Measurements from ENCODE around the gene CHIC2.

CHIC2 gene

DNA sequence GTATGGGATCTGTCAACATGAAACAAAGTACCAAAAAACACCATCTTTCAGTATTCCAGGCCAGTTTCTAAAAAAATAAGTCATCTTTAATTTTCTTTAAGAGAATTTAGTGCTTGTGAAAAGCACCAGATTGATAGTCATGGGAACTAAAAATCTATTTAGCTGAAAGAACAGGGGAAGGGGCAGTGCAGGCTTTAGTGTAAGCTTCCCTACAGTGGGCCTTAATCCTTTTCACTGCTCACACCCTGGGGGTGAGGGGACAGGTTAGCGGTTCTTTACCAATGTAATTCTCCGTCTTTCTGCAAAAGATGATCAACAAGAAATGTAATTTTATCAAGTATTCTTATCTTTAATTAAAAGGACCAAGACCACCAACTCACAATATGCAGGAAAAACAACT is 47.1 kb downstream of the CHIC2 start:
- H3K4me1 ChIP-seq (ENCODE audit: control insufficient read depth, insufficient read depth, low read length), result peaks cover 29% of the 10 kb centered on the region
- H3K9ac ChIP-seq (ENCODE audit: low read depth, low read length), result no peak overlapping the region
- H3K36me3 ChIP-seq (ENCODE audit: control insufficient read depth, insufficient read depth, low read length), result no peaks in the 10 kb centered on the region
- H3K4me3 ChIP-seq (ENCODE audit: low read depth, low read length), result no peak overlapping the region
- peaks cover 8% of the 10 kb centered on the region for H3K9me3 ChIP-seq (ENCODE audit: control insufficient read depth, insufficient read depth, low read length)
- H3K27me3 ChIP-seq (ENCODE audit: control insufficient read depth, insufficient read depth, low read length), result no peaks in the 10 kb centered on the region

DNA sequence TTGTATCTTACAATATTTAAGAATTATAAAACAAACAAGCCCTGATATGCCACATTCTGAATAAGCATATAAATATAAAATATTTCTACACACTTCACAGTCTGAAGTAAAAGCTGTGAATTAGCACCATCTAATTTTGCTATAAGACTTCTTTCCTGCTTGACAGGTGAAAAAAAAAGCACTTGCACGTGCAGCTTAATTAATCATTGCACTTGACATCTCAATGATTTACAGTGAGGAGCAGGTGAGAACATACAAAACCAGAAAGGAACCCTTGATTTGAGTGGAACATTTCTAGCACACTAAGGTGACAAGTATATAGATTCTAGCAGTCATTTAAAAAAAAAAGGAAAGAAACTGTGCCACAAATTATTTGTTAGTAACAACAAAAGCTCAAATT is 47.9 kb downstream of the CHIC2 start:
- peaks cover 3% of the 10 kb centered on the region for H3K9me3 ChIP-seq (ENCODE audit: control insufficient read depth, insufficient read depth, low read length)
- H3K9ac ChIP-seq (ENCODE audit: low read depth, low read length), result no peak overlapping the region
- H3K4me1 ChIP-seq (ENCODE audit: control insufficient read depth, insufficient read depth, low read length), result peaks cover 29% of the 10 kb centered on the region
- no peaks in the 10 kb centered on the region for H3K27me3 ChIP-seq (ENCODE audit: control insufficient read depth, insufficient read depth, low read length)
- H3K36me3 ChIP-seq (ENCODE audit: control insufficient read depth, insufficient read depth, low read length), result no peaks in the 10 kb centered on the region
- no peak overlapping the region for H3K4me3 ChIP-seq (ENCODE audit: low read depth, low read length)

DNA sequence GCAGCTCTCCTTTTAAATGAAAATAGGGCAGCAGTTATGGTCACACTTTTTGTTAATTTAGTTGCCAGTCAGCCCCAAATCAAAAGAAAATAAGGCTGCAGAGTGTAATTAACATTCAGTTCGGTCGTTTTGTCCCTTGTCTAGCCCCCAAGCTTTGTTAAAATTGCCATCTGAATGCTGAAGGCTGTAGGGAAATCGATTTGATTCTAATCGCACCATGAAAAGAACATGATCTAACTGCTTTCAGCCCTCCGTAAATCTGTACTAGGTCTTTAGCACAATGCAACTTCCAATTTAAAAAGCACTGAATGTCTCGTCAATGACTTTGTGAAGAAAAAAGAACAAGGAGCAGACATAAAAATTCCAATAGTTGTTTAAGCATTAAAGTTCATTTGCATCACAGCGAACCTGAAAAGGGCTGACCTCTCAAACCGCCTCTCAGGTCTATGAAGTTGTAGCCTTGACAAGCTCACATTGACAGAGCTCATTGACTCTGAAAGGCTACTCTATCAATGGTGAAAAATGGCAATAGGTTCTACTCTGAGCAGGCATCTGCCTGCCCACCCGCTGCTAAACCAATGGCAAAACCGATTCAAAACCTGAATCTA is 48.9 kb downstream of the CHIC2 start:
- H3K4me1 ChIP-seq (ENCODE audit: control insufficient read depth, insufficient read depth, low read length), result peaks cover 29% of the 10 kb centered on the region
- H3K27me3 ChIP-seq (ENCODE audit: control insufficient read depth, insufficient read depth, low read length), result no peaks in the 10 kb centered on the region

DNA sequence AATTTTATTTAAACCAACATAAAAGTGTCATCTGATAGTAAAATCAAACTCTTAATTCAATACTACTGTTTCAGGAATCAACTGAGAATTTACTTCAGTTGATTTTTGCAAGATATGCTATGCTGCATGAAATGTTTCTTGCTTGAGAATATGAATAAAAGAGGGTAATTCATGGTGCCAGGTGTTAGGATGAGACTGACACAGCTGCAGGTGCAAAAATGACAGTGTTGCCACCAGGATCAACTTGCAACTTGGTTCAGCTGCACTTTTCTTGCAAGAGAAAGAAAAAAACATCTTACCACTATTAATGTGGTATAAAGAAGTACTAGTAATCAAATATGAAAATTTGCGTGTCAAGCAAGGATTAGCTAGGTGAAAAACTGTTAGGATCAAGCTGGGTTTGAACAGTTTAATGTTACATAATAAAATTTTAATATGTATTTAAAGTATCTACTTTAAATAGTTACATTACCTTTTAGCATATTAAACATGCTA is 49.7 kb downstream of the CHIC2 start:
- Histone ChIP-seq H3K4me3 (ENCODE audit: low read depth, low read length) (no peak overlapping the region), H3K36me3 (ENCODE audit: control insufficient read depth, insufficient read depth, low read length) (no peaks in the 10 kb centered on the region), H3K27me3 (ENCODE audit: control insufficient read depth, insufficient read depth, low read length) (no peaks in the 10 kb centered on the region), H3K9me3 (ENCODE audit: control insufficient read depth, insufficient read depth, low read length) (no peaks in the 10 kb centered on the region), H3K9ac (ENCODE audit: low read depth, low read length) (no peak overlapping the region), H3K4me1 (ENCODE audit: control insufficient read depth, insufficient read depth, low read length) (peaks cover 29% of the 10 kb centered on the region)

More for the DNA sequence above, 48.9 kb downstream of the CHIC2 start:
- no peak overlapping the region for H3K9ac ChIP-seq (ENCODE audit: low read depth, low read length)
- H3K36me3 ChIP-seq (ENCODE audit: control insufficient read depth, insufficient read depth, low read length), result no peaks in the 10 kb centered on the region
- H3K9me3 ChIP-seq (ENCODE audit: control insufficient read depth, insufficient read depth, low read length), result no peaks in the 10 kb centered on the region
- peak overlapping the region; percentile 4 for H3K4me3 ChIP-seq (ENCODE audit: low read depth, low read length)

DNA sequence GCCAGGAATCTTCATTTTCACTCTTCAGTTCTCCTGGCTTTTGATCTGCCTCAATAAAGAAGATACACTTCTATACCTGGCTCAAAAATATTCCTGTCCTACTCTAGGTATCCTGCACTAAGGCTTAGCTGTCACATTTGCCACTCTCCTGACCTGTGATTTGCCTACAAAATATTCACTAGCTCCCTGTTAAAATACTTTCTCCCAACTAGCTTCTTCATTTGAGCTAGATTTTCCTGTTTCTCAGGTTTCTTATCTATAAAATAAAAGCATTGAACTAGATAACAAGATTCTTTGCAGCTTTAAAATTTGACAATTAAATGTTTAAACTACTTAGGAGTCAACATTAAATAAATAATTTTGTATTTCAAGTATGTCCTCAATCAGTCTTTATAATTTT is 53.2 kb downstream of the CHIC2 start:
- no peaks in the 10 kb centered on the region for H3K9me3 ChIP-seq (ENCODE audit: control insufficient read depth, insufficient read depth, low read length)
- no peaks in the 10 kb centered on the region for H3K27me3 ChIP-seq (ENCODE audit: control insufficient read depth, insufficient read depth, low read length)
- H3K4me1 ChIP-seq (ENCODE audit: control insufficient read depth, insufficient read depth, low read length), result peaks cover 18% of the 10 kb centered on the region
- H3K4me3 ChIP-seq (ENCODE audit: low read depth, low read length), result no peak overlapping the region
- H3K36me3 ChIP-seq (ENCODE audit: control insufficient read depth, insufficient read depth, low read length), result no peaks in the 10 kb centered on the region
- H3K9ac ChIP-seq (ENCODE audit: low read depth, low read length), result no peak overlapping the region

DNA sequence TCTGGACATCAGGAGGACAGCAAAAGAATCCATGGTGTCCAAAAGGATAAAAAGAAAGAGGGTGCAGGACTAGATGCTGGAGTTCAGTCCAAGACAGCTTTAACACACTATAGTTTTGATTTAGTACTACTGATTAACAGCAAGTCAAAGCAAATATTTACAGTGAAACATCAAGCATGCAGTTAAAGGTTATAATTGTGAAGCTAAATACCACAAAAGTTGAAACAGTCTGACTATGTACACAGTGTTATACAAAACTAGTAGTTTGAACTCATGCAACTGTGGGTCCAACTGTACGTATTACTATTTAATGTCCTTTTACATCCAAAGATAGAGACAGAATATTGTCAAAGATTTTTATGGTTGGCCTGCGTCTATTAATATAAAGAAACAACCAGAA is 57.6 kb downstream of the CHIC2 start:
- H3K9ac ChIP-seq (ENCODE audit: low read depth, low read length), result no peak overlapping the region
- no peak overlapping the region for H3K4me3 ChIP-seq (ENCODE audit: low read depth, low read length)
- H3K9me3 ChIP-seq (ENCODE audit: control insufficient read depth, insufficient read depth, low read length), result no peaks in the 10 kb centered on the region
- peaks cover 3% of the 10 kb centered on the region for H3K4me1 ChIP-seq (ENCODE audit: control insufficient read depth, insufficient read depth, low read length)
- H3K27me3 ChIP-seq (ENCODE audit: control insufficient read depth, insufficient read depth, low read length), result no peaks in the 10 kb centered on the region
- no peaks in the 10 kb centered on the region for H3K36me3 ChIP-seq (ENCODE audit: control insufficient read depth, insufficient read depth, low read length)

DNA sequence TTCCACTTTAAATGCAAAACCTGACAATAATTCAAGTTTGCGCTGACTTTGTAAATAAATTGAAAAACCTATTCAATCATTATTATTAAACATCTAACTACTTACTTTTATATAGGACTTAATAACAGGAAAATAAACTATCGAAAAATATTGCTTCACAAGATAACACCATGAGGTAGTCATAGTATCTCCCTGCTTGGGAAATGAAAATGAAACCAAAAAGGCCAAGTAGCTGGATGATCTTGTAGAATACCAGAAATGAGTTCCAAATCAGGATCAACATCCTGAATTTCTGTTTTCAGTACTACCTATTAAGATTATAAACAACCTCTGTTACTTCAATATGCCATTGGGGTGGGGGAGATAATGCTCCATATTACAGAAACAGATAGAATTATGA is 58.9 kb downstream of the CHIC2 start:
- Histone ChIP-seq H3K36me3 (ENCODE audit: control insufficient read depth, insufficient read depth, low read length) (no peaks in the 10 kb centered on the region), H3K4me1 (ENCODE audit: control insufficient read depth, insufficient read depth, low read length) (peaks cover 3% of the 10 kb centered on the region), H3K27me3 (ENCODE audit: control insufficient read depth, insufficient read depth, low read length) (no peaks in the 10 kb centered on the region), H3K9me3 (ENCODE audit: control insufficient read depth, insufficient read depth, low read length) (no peaks in the 10 kb centered on the region), H3K4me3 (ENCODE audit: low read depth, low read length) (no peak overlapping the region), H3K9ac (ENCODE audit: low read depth, low read length) (no peak overlapping the region)

DNA sequence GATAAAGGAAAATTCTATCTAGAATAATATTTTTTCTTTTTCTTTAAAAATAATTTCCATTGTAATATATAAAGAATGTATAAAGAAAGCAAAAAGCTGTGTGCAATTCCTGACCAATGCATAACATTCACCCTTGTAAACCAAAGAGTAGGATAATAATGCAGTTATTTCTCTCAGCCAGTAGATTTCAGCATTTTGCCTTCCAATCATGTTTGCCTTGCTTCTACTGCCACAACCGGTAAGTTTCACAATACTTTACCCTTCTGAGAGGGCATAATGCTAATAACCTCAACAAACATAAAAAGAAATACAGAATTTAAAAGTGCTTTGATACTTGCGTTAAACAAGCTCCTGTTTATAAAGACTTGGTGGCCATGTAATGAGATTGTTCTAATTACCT is 59.9 kb downstream of the CHIC2 start:
- no peaks in the 10 kb centered on the region for H3K9me3 ChIP-seq (ENCODE audit: control insufficient read depth, insufficient read depth, low read length)
- H3K4me1 ChIP-seq (ENCODE audit: control insufficient read depth, insufficient read depth, low read length), result peaks cover 3% of the 10 kb centered on the region
- H3K4me3 ChIP-seq (ENCODE audit: low read depth, low read length), result no peak overlapping the region
- H3K27me3 ChIP-seq (ENCODE audit: control insufficient read depth, insufficient read depth, low read length), result no peaks in the 10 kb centered on the region
- no peaks in the 10 kb centered on the region for H3K36me3 ChIP-seq (ENCODE audit: control insufficient read depth, insufficient read depth, low read length)
- H3K9ac ChIP-seq (ENCODE audit: low read depth, low read length), result no peak overlapping the region

DNA sequence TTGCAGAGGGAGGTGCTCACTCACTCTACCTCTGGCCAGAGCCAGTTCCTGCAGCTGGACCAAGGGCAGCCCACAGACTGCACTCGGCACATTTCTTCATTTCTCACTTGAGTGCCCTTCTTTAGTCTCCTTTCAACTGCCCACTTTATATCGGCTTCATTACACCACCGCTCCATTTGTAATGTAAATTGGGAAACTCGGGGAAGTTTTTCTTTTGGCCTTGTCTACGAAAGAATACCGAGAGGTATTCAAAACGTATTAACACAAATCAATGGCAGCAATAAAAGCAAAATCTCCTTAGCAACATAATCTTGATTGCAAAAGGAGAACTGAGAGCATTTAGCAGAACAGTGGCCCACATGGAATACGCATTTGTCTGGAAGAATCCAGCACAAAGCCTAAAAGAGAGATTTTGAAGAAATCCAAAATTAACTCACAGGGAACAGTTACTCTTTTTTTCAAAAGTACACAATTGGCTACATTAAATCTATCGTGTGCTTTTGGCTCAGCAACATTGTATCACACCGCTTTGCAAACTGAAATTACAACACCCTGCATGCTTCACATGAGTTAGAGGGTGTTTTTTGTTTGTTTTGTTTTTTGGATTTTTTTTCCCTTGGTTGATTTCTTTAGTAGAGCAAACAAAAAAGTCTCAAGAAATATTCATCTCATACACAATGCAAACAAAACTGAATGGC is 62.6 kb downstream of the CHIC2 start:
- Histone ChIP-seq H3K36me3 (ENCODE audit: control insufficient read depth, insufficient read depth, low read length) (no peaks in the 10 kb centered on the region), H3K27me3 (ENCODE audit: control insufficient read depth, insufficient read depth, low read length) (no peaks in the 10 kb centered on the region), H3K9ac (ENCODE audit: low read depth, low read length) (no peak overlapping the region), H3K4me3 (ENCODE audit: low read depth, low read length) (no peak overlapping the region), H3K4me1 (ENCODE audit: control insufficient read depth, insufficient read depth, low read length) (peaks cover 9% of the 10 kb centered on the region), H3K9me3 (ENCODE audit: control insufficient read depth, insufficient read depth, low read length) (no peaks in the 10 kb centered on the region)

DNA sequence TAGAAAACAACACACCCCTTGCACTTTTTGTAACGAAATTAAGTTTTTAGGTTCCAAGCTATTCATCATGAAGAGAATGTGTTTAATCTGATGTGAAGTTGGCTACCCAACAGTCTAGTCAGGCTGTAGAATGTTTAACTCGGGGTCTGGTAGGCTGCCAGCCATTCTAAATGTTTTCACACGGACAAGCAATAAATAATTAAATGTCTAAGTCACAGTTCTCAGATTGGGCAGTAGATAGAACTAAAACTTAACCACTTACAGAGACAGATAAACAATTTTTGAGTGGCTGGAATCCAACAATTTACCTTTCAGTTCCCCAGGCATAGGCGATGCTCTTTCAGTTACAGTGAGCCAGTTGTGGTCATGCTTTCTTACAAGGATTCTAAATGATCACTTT is 66.5 kb downstream of the CHIC2 start:
- no peaks in the 10 kb centered on the region for H3K36me3 ChIP-seq (ENCODE audit: control insufficient read depth, insufficient read depth, low read length)
- H3K4me3 ChIP-seq (ENCODE audit: low read depth, low read length), result no peak overlapping the region
- peaks cover 9% of the 10 kb centered on the region for H3K4me1 ChIP-seq (ENCODE audit: control insufficient read depth, insufficient read depth, low read length)
- H3K27me3 ChIP-seq (ENCODE audit: control insufficient read depth, insufficient read depth, low read length), result no peaks in the 10 kb centered on the region
- no peak overlapping the region for H3K9ac ChIP-seq (ENCODE audit: low read depth, low read length)
- H3K9me3 ChIP-seq (ENCODE audit: control insufficient read depth, insufficient read depth, low read length), result no peaks in the 10 kb centered on the region

DNA sequence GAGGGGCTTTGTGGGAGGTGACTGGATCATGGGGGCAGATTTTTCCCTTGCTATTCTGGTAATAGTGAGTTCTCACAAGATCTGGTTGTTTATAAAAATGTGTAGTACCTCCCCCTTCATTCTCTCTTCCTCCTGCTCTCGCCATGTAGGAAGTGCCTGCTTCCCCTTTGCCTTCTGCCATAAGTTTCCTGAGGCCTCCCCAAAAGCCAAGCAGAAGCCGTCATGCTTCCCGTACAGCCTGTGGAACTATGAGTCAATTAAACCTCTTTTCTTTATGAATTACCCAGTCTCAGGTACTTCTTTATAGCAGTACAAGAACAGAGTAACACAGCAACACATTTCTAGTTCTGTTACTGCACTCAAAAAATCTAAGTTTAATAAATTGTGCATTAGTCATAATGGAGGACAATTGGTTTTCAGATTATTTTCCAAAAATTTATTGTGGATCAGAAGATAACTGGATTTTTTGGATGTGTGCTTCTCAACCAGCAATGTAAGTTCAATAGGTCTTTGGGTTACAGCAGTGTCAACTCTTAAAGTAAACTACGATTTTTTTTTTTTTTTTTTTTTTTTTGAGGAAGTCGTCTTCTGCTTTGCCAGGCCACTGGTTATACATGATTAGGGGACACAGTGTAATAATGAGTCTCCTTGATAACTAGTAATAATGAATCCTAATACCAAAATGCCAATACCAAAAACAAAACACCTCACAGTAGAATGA is 69.9 kb downstream of the CHIC2 start:
- peaks cover 6% of the 10 kb centered on the region for H3K4me1 ChIP-seq (ENCODE audit: control insufficient read depth, insufficient read depth, low read length)
- no peak overlapping the region for H3K9ac ChIP-seq (ENCODE audit: low read depth, low read length)
- no peak overlapping the region for H3K4me3 ChIP-seq (ENCODE audit: low read depth, low read length)
- H3K27me3 ChIP-seq (ENCODE audit: control insufficient read depth, insufficient read depth, low read length), result no peaks in the 10 kb centered on the region
- H3K9me3 ChIP-seq (ENCODE audit: control insufficient read depth, insufficient read depth, low read length), result no peaks in the 10 kb centered on the region
- no peaks in the 10 kb centered on the region for H3K36me3 ChIP-seq (ENCODE audit: control insufficient read depth, insufficient read depth, low read length)

DNA sequence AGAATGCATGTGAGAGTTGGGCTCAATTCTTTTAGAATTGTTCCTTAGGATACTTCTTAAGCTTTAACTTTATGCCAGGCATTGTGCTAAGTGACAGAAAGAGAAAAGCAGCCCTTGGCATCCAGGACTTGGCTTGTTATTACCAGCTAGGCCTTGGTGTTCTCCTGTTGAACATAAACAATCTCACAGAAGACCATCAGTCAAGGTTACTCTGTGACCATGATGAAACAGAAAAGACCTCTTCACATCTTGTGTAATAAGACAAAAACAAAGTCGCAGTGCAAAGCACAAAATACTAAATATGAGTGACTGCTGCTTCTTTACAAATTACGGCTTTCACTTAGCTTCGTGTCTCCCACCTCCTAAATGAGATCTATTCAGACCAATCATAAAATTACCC is 71.6 kb downstream of the CHIC2 start:
- no peaks in the 10 kb centered on the region for H3K9me3 ChIP-seq (ENCODE audit: control insufficient read depth, insufficient read depth, low read length)
- H3K36me3 ChIP-seq (ENCODE audit: control insufficient read depth, insufficient read depth, low read length), result no peaks in the 10 kb centered on the region
- no peaks in the 10 kb centered on the region for H3K27me3 ChIP-seq (ENCODE audit: control insufficient read depth, insufficient read depth, low read length)
- no peak overlapping the region for H3K9ac ChIP-seq (ENCODE audit: low read depth, low read length)
- H3K4me3 ChIP-seq (ENCODE audit: low read depth, low read length), result no peak overlapping the region
- peaks cover 4% of the 10 kb centered on the region for H3K4me1 ChIP-seq (ENCODE audit: control insufficient read depth, insufficient read depth, low read length)
